HepG2 (cell line): ENCODE data around the gene ASIC3. TPM values are rescaled to one million over a fixed set of nuclear protein-coding genes. Genes with fewer than 3 reads are reported as not detected.

Experiments
- CSRNP2 ChIP-seq: sonication (generic); formaldehyde crosslinking; conservative IDR thresholded peaks from 2 replicates; pipeline ENCODE4 v1.8.0; 2022; ENCODE audit warnings: low read depth, missing genetic modification reagents
- ELF4 ChIP-seq: sonication (generic); formaldehyde crosslinking; IDR thresholded peaks from 2 replicates; pipeline ENCODE4 v1.5.0; 2020; ENCODE audit warnings: missing genetic modification reagents, mild to moderate bottlenecking, moderate library complexity, borderline replicate concordance
- GRHL1 ChIP-seq: sonication (generic); formaldehyde crosslinking; conservative IDR thresholded peaks from 2 replicates; pipeline ENCODE4 v1.8.0; 2022; ENCODE audit warnings: missing genetic modification reagents
- GTF3A ChIP-seq: sonication (generic); formaldehyde crosslinking; conservative IDR thresholded peaks from 2 replicates; pipeline ENCODE4 v1.4.0; 2020; ENCODE audit warnings: mild to moderate bottlenecking, missing genetic modification reagents
- KDM5A ChIP-seq: fragments of 200-600 bp; sonication (generic); IDR thresholded peaks from 2 replicates; pipeline ENCODE4 v1.7.0; 2018; ENCODE audit warnings: antibody characterized with exemption, mild to moderate bottlenecking, low read length, borderline replicate concordance
- SNAI1 ChIP-seq: sonication (generic); formaldehyde crosslinking; IDR thresholded peaks from 2 replicates; pipeline ENCODE4 v1.5.0; 2020; ENCODE audit warnings: mild to moderate bottlenecking, missing genetic modification reagents, borderline replicate concordance
- SOX5 ChIP-seq: IDR thresholded peaks from 2 replicates; pipeline ENCODE4 v1.6.1; 2016; ENCODE audit warnings: borderline replicate concordance
- ZFP36 ChIP-seq: fragments of 150-350 bp; IDR thresholded peaks from 2 replicates; pipeline ENCODE4 v1.6.1; 2018; ENCODE audit warnings: borderline replicate concordance, low read length, low read depth; ENCODE audit not compliant: partially characterized antibody
- ZMYM4 ChIP-seq: sonication (generic); formaldehyde crosslinking; IDR thresholded peaks from 2 replicates; pipeline ENCODE4 v1.8.1; 2023; ENCODE audit warnings: mild to moderate bottlenecking, missing genetic modification reagents
- ZNF180 ChIP-seq: sonication (generic); formaldehyde crosslinking; IDR thresholded peaks from 2 replicates; pipeline ENCODE4 v1.4.0; 2020; ENCODE audit warnings: low read depth, missing genetic modification reagents, borderline replicate concordance
- ZNF687 ChIP-seq: sonication (generic); formaldehyde crosslinking; IDR thresholded peaks from 2 replicates; pipeline ENCODE4 v1.5.1; 2020; ENCODE audit warnings: mild to moderate bottlenecking, missing genetic modification reagents, moderate library complexity
- ZNF703 ChIP-seq: sonication (generic); formaldehyde crosslinking; IDR thresholded peaks from 2 replicates; pipeline ENCODE4 v1.5.1; 2020; ENCODE audit warnings: missing genetic modification reagents, mild to moderate bottlenecking, moderate library complexity, borderline replicate concordance
- ZNF746 ChIP-seq: sonication (generic); formaldehyde crosslinking; IDR thresholded peaks from 2 replicates; pipeline ENCODE4 v1.8.0; 2022; ENCODE audit warnings: mild to moderate bottlenecking, missing genetic modification reagents
- ZNF747 ChIP-seq: sonication (generic); formaldehyde crosslinking; IDR thresholded peaks from 2 replicates; pipeline ENCODE4 v1.8.1; 2023; ENCODE audit warnings: missing genetic modification reagents, mild to moderate bottlenecking, borderline replicate concordance
- ZNF850 ChIP-seq: sonication (generic); formaldehyde crosslinking; conservative IDR thresholded peaks from 2 replicates; pipeline ENCODE4 v1.9.0; 2021; ENCODE audit warnings: mild to moderate bottlenecking, missing genetic modification reagents
- polyA plus RNA-seq, 8 experiments: library from polyadenylated mRNA; depleted of rRNA in 3 of 8; stranded (reverse) in 7 of 8; unstranded in 1 of 8; fragments of >200 nt; fragmentation: Illumina TruSeq in 4 of 8; extraction: Trizol in 4 of 8; gene quantifications; 2 replicates each; pipeline versions ENCODE4 v1.2.1 to v1.2.3, GENCODE V29; 2011 to 2016; ENCODE audit warnings: low read depth in 4 of 8, missing spikeins in 1 of 8, mixed read lengths in 1 of 8; ENCODE audit not compliant: insufficient read depth in 1 of 8
- total RNA-seq, 5 experiments: library from RNA; depleted of rRNA; stranded (reverse); fragments of >200 nt; fragmentation: Illumina TruSeq; extraction: Trizol; gene quantifications; 2 replicates each; pipeline ENCODE4 v1.2.3, GENCODE V29; 2016; ENCODE audit warnings: low read depth in 1 of 5
- TF ChIP-seq, protein P1 (sequence below): sonication (generic); formaldehyde crosslinking; IDR thresholded peaks from 2 replicates; pipeline ENCODE4 v1.4.0; 2020; ENCODE audit warnings: missing genetic modification reagents, borderline replicate concordance
- TF ChIP-seq, protein P2 (sequence below): sonication (generic); formaldehyde crosslinking; IDR thresholded peaks from 2 replicates; pipeline ENCODE4 v1.5.0; 2020; ENCODE audit warnings: missing genetic modification reagents

The ASIC3 gene
- total and polyA plus RNA-seq, 2 of the 13 experiments (the other 11 are each of a cell fraction or from before 2014, with no cell fraction given) = 0.51 TPM; not detected in 1

DNA sequence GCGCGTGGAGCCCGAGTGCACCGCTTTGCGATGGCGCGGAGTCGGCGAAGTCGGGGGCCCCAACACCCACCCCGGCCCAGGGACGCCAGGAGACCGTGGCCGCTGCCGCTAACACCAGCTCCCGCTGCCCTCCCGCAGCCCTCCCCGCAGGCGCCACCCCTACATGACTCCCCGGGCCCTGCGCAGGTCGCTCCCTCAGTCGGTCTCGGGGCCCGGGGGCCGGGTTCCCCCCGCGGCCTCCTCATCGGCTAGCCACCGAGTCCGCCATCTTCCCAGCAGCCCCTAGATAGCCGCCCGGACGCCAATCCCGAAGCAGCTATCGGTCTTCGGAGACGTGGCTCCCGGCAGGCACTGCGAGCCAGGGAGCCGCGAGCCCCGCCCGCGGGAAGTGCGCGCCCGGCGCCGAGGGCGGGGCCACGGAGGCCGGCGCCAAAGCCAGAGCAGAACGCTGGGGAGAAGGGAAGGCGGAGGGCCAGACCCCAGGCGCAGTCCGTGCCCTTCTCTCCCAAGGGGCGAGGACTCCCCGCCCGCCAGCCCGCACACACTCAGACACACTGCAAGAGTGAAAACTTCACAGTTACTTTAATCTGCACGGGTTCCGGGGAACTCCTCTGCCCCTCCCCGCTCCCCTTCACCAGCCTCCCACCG lies 32.3 kb downstream of the ASIC3 start, which contains the start of gene FASTK (continued):
- TF ChIP-seq, protein P1, sequence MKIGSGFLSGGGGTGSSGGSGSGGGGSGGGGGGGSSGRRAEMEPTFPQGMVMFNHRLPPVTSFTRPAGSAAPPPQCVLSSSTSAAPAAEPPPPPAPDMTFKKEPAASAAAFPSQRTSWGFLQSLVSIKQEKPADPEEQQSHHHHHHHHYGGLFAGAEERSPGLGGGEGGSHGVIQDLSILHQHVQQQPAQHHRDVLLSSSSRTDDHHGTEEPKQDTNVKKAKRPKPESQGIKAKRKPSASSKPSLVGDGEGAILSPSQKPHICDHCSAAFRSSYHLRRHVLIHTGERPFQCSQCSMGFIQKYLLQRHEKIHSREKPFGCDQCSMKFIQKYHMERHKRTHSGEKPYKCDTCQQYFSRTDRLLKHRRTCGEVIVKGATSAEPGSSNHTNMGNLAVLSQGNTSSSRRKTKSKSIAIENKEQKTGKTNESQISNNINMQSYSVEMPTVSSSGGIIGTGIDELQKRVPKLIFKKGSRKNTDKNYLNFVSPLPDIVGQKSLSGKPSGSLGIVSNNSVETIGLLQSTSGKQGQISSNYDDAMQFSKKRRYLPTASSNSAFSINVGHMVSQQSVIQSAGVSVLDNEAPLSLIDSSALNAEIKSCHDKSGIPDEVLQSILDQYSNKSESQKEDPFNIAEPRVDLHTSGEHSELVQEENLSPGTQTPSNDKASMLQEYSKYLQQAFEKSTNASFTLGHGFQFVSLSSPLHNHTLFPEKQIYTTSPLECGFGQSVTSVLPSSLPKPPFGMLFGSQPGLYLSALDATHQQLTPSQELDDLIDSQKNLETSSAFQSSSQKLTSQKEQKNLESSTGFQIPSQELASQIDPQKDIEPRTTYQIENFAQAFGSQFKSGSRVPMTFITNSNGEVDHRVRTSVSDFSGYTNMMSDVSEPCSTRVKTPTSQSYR = no peak
- TF ChIP-seq ZNF687 (CRISPR knock-in tag) = peak; percentile 83
- TF ChIP-seq ZFP36 = no peak
- TF ChIP-seq GRHL1 (CRISPR knock-in tag) = no peak
- TF ChIP-seq ZNF746 (CRISPR knock-in tag) = no peak
- TF ChIP-seq ELF4 = no peak
- peak; percentile 78 for TF ChIP-seq KDM5A
- no peak; the same call in 1 of the 2 replicates for TF ChIP-seq SOX5 (CRISPR knock-in tag)
- TF ChIP-seq CSRNP2 (CRISPR knock-in tag) = no peak
- no peak for TF ChIP-seq ZNF703 (CRISPR knock-in tag)
- 0 out of 2 replicates have a peak, but pooled peaks have one; percentile 22 for TF ChIP-seq ZNF747
- TF ChIP-seq ZMYM4 (CRISPR knock-in tag) = peak; percentile 37; the same call in 1 of the 2 replicates
- TF ChIP-seq ZNF180 (CRISPR knock-in tag) = no peak
- TF ChIP-seq ZNF850 = no peak
- TF ChIP-seq, protein P2, sequence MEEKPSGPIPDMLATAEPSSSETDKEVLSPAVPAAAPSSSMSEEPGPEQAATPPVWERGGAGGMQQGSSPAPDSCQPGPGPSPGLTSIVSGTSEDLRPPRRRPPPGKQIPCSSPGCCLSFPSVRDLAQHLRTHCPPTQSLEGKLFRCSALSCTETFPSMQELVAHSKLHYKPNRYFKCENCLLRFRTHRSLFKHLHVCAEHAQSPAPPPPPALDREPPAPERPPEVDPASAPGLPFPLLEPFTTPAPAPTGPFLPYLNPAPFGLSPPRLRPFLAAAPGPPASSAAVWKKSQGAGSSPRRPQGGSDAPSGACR (CRISPR knock-in tag) = peak; percentile 69; the same call in 1 of the 2 replicates
- no peak; the same call in 1 of the 2 replicates for TF ChIP-seq GTF3A (CRISPR knock-in tag)
- TF ChIP-seq SNAI1 (CRISPR knock-in tag) = no peak
